MM.1S (cell line): ENCODE results near the gene KCTD10.

Experiments
- DNase-seq: peaks from one replicate; pipeline ENCODE4 v3.0.0-alpha.2; 2015
- H2AFZ ChIP-seq: fragments of 300-600 bp; sonication (generic); 2 replicates; pipeline ENCODE4 v1.6.0; 2016; ENCODE audit warnings: antibody characterized with exemption, low read length
- H3F3A ChIP-seq: fragments of 300-600 bp; sonication (generic); 2 replicates; pipeline ENCODE4 v1.6.1; 2016; ENCODE audit warnings: mild to moderate bottlenecking, antibody characterized with exemption, low read length, moderate library complexity, mixed read lengths; ENCODE audit not compliant: insufficient read depth
- H3K27ac ChIP-seq: fragments of 300-600 bp; sonication (generic); 2 replicates; pipeline ENCODE4 v1.5.1; 2016; ENCODE audit warnings: mild to moderate bottlenecking, low read length
- H3K27me3 ChIP-seq: fragments of 300-600 bp; sonication (generic); replicated peaks from 2 replicates; pipeline ENCODE4 v1.6.0; 2016; ENCODE audit warnings: low read length; ENCODE audit not compliant: insufficient read depth
- H3K36me3 ChIP-seq: fragments of 300-600 bp; sonication (generic); replicated peaks from 2 replicates; pipeline ENCODE4 v1.6.1; 2016; ENCODE audit warnings: mild to moderate bottlenecking, low read length, mixed read lengths; ENCODE audit not compliant: insufficient read depth
- H3K4me1 ChIP-seq: fragments of 300-600 bp; sonication (generic); 2 replicates; pipeline ENCODE4 v1.6.1; 2016; ENCODE audit warnings: low read length, mixed read lengths
- H3K4me2 ChIP-seq: fragments of 300-600 bp; sonication (generic); 2 replicates; pipeline ENCODE4 v1.6.0; 2016; ENCODE audit warnings: low read depth, low read length
- H3K4me3 ChIP-seq: fragments of 300-600 bp; sonication (generic); 2 replicates; pipeline ENCODE4 v1.5.1; 2016; ENCODE audit warnings: low read length, mixed read lengths
- H3K79me2 ChIP-seq: fragments of 300-600 bp; sonication (generic); 2 replicates; pipeline ENCODE4 v1.6.1; 2016; ENCODE audit warnings: mixed run types, low read length, mixed read lengths
- H3K9ac ChIP-seq: fragments of 300-600 bp; sonication (generic); 2 replicates; pipeline ENCODE4 v1.6.1; 2016; ENCODE audit warnings: low read length, mixed read lengths
- H3K9me2 ChIP-seq: fragments of 300-600 bp; sonication (generic); replicated peaks from 2 replicates; pipeline ENCODE4 v1.6.1; 2016; ENCODE audit warnings: mild to moderate bottlenecking, low read length, mixed read lengths; ENCODE audit not compliant: insufficient read depth
- H3K9me3 ChIP-seq: fragments of 300-600 bp; sonication (generic); replicated peaks from 2 replicates; pipeline ENCODE4 v1.6.1; 2016; ENCODE audit warnings: mild to moderate bottlenecking, low read length, mixed read lengths; ENCODE audit not compliant: insufficient read depth
- H4K20me1 ChIP-seq: fragments of 300-600 bp; sonication (generic); 2 replicates; pipeline ENCODE4 v1.6.1; 2016; ENCODE audit warnings: mild to moderate bottlenecking, low read length, moderate library complexity, mixed read lengths; ENCODE audit not compliant: insufficient read depth
- CTCF ChIP-seq: fragments of 300-600 bp; sonication (generic); IDR thresholded peaks from 2 replicates; pipeline ENCODE4 v1.5.1; 2016; ENCODE audit warnings: antibody characterized with exemption, low read length, mixed read lengths
- EZH2 ChIP-seq: fragments of 300-600 bp; sonication (generic); optimal IDR thresholded peaks from 2 replicates; pipeline ENCODE3; 2017; ENCODE audit warnings: low read depth, mild to moderate bottlenecking, antibody characterized with exemption, low read length, mixed read lengths
- EZH2phosphoT487 ChIP-seq: fragments of 300-600 bp; sonication (generic); IDR thresholded peaks from 2 replicates; pipeline ENCODE4 v1.6.1; 2018; ENCODE audit warnings: antibody characterized with exemption, low read length

Gene KCTD10

GRCh38 chr12:109477963-109478315 is 839 bp upstream of the KCTD10 start:
- Histone ChIP-seq H2AFZ (peak overlapping the region; percentile 92), H3F3A (no peaks in the 10 kb centered on the region)

GRCh38 chr12:109476807-109477184 is 304 bp downstream of the KCTD10 start:
- Histone ChIP-seq H3K36me3 (no peaks in the 10 kb centered on the region), H3K9ac (peak overlapping the region; percentile 92), H3K27ac (peak overlapping the region; percentile 67; the same call in 1 of the 2 replicates), H3K9me3 (no peaks in the 10 kb centered on the region), H3K9me2 (no peaks in the 10 kb centered on the region), H4K20me1 (no peaks in the 10 kb centered on the region), H3K27me3 (no peaks in the 10 kb centered on the region), H3K4me3 (peak overlapping the region; percentile 86), H3K4me2 (peak overlapping the region; percentile 69), H3K79me2 (peaks cover 85% of the 10 kb centered on the region), H3K4me1 (peaks cover 9% of the 10 kb centered on the region), H3F3A (no peaks in the 10 kb centered on the region), H2AFZ (peak overlapping the region; percentile 92)
- TF ChIP-seq EZH2phosphoT487 (no peak), CTCF (no peak), EZH2 (no peak)
- no peak for DNase-seq

More at GRCh38 chr12:109477963-109478315, 839 bp upstream of the KCTD10 start:
- TF ChIP-seq EZH2phosphoT487, result no peak
- TF ChIP-seq CTCF, result no peak
- TF ChIP-seq EZH2, result no peak
- Histone ChIP-seq H3K9ac (peak overlapping the region; percentile 92), H3K79me2 (peaks cover 76% of the 10 kb centered on the region), H3K27ac (no peak overlapping the region), H3K4me2 (peak overlapping the region; percentile 69), H3K36me3 (no peaks in the 10 kb centered on the region), H4K20me1 (no peaks in the 10 kb centered on the region), H3K4me1 (peaks cover 9% of the 10 kb centered on the region), H3K27me3 (no peaks in the 10 kb centered on the region), H3K4me3 (peak overlapping the region; percentile 86), H3K9me3 (no peaks in the 10 kb centered on the region), H3K9me2 (no peaks in the 10 kb centered on the region)
- DNase-seq, result no peak

DNA sequence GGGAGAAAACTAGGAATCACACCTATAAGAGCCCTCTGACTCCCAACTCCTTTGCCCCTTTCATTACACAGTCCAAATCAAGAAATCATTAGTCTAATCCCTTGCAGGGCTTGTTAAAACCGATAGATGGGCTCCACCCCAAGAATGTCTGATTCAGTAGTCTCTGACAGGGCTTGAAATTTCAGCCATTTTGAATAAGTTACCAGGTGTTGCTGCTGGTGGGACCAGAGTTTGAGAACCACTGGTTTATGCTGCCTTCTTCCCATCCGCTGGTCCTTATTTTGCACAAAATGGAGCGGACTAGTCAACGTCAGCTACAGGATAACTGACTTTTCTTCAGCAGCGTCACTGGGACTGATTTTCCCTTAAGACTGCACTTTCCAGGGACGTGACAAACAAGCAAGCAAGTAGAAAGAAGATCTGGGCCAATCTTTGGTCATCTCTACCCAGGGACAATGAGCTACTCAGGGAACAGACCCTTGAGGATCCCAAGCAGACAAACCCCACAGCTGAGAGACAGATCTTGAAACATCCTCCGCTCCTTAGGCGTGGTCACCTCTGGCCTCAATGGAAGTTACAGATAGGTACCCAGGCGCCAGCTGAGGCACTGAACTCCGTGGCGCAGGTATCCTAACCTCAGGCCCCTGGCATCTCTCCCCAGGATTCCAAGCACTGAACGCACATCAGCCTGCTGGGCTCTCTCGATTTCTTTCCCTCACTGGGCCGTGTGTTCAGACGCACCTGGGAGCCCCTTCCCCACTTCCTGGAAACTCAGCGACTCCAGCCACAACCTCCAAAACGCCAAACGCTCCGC is 900 bp downstream of the KCTD10 start:
- H3K27ac ChIP-seq, result no peak overlapping the region
- H3K27me3 ChIP-seq, result no peaks in the 10 kb centered on the region
- peaks cover 9% of the 10 kb centered on the region for H3K4me1 ChIP-seq
- no peak for TF ChIP-seq CTCF
- TF ChIP-seq EZH2, result no peak
- TF ChIP-seq EZH2phosphoT487, result no peak
- peaks cover 85% of the 10 kb centered on the region for H3K79me2 ChIP-seq
- H2AFZ ChIP-seq, result peak overlapping the region; percentile 92
- no peak for DNase-seq
- H3K9me2 ChIP-seq, result no peaks in the 10 kb centered on the region
- no peaks in the 10 kb centered on the region for H3K36me3 ChIP-seq
- H4K20me1 ChIP-seq, result no peaks in the 10 kb centered on the region
- peak overlapping the region; percentile 69 for H3K4me2 ChIP-seq
- H3K9ac ChIP-seq, result peak overlapping the region; percentile 92; the same call in 1 of the 2 replicates
- no peaks in the 10 kb centered on the region for H3K9me3 ChIP-seq
- peak overlapping the region; percentile 86 for H3K4me3 ChIP-seq
- H3F3A ChIP-seq, result no peaks in the 10 kb centered on the region
